GM18907 (cell line): ENCODE results near the gene PAQR9.

Source experiments
- ATAC-seq: cut with Tn5 transposase; IDR thresholded peaks from one replicate; pipeline ENCODE4 v1.9.1; 2021; ENCODE audit warnings: mild to moderate bottlenecking, moderate library complexity; ENCODE audit not compliant: unreplicated experiment

Gene PAQR9

DNA sequence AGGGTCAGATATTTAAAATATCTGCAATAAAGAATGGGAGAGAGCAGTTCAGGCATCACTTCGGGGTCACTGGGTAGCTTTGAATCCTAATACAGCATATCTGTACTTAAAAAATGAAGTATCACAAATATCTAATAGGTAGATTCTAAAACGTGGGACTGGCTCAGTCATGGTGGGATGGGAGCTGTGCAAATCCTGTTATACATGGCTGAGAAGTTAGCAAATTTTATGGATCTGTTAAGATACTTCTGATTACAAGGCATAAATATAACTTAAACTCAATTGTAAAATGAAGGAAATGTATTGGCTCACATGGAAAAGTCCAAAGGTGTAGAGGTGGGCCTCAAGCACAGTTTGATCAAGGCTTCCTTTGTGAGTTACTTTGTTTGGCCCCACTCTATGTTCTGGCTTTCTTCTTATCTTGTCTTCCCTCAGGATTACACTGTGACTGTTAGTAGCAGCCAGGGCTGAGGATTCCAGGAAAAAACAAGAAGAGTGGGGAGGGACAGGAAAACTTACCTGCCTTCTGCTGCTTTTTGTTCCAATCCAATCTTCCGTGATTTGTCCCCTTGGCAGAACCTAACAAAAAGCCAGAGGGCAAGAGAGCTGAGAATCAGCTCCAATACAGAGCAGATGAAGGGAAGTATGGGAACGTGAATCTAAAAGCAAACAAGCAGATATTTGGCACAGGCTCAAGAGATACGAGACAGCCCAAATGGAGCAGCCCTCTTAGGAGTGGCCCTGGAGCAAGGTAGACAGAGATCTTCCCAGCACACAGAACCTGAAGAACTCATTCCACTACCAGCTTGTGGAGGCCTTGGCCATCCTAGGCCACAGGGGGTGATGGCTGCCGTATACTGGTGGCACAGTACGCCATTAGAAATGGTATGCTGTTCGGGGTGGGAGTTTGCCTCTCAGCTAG lies 10.9 kb downstream of the PAQR9 start:
- no peak for ATAC-seq

DNA sequence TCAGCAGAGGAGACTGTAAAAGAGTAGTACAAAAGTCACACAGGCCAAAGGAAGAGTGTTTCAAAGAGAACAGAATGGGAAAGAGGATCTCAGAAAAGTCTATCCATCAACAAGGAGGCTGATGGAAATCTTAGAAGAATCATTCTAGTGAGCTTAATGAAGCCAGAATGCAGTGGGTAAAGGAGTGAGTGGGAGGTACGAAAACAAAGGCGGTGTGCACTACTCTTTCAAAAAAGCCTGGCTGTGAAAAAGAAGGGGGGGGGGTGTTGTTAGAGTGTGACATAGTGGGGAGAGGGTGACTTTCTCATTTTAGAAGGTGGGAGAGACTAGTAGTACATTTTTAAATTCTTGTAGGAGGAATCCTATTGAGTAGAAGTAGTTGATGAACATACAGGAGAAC lies 11.7 kb downstream of the PAQR9 start:
- no peak for ATAC-seq

- ATAC-seq: no peak
Measured at GRCh38 chr3:142950972-142951371, 12.5 kb downstream of the PAQR9 start.

DNA sequence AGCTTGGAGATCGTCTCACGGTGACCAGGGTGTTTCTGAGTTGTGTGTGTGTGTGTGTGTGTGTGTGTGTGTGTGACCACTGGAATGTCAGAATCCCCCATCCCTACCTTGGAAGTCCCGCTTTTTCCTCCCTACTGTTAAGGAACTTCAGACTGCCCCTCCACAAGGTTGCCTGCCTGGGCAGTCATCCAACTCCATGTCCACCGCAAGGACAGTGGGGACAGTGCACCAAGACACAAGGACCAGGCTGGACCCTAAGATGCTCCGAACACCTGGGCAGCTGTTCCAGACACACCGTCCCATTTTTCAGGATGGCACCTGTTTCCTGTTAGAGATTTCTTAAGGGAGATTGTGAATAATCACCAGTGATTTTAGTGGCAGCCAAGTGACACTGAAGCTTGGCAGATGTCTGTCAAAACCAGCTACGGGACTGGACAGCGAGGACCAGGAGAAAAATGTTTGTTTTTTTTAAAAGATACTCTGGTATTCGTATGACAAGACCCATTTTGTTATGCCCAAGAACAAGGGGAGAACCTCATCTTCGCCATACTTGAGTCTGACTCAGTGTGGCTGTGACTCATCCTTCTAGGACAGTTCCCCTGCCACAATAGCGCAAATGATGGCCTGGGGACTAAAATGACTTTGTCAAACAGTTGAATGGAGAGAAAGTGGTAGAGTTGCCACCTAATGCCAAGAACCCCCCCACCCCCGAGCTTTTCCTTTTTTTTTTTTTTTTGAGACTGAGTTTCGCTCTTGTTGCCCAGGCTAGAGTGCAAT lies 15.5 kb downstream of the PAQR9 start:
- ATAC-seq: no peak

GRCh38 chr3:142947352-142947751 lies 16.1 kb downstream of the PAQR9 start:
- no peak for ATAC-seq

DNA sequence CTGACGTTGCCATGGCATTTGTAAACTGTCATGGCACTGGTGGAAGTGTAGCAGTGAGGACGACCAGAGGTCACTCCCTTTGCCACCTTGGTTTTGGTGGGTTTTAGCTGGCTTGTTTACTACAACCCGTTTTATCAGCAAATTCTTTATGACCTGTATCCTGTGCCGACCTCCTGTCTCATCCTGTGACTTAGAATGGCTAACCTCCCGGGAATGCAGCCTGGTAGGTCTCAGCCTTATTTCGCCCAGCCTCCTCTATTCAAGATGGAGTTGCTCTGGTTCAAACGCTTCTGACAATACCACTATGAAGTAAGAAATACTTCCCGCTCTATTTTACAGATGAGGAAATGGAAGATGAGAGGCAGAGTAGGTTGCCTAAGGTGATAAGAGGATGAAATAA lies 16.6 kb downstream of the PAQR9 start:
- no peak for ATAC-seq

- ATAC-seq: no peak
Measured at GRCh38 chr3:142945023-142945422, 18.5 kb downstream of the PAQR9 start.

- ATAC-seq: no peak
Measured at GRCh38 chr3:142944342-142944741, 19.1 kb downstream of the PAQR9 start.

DNA sequence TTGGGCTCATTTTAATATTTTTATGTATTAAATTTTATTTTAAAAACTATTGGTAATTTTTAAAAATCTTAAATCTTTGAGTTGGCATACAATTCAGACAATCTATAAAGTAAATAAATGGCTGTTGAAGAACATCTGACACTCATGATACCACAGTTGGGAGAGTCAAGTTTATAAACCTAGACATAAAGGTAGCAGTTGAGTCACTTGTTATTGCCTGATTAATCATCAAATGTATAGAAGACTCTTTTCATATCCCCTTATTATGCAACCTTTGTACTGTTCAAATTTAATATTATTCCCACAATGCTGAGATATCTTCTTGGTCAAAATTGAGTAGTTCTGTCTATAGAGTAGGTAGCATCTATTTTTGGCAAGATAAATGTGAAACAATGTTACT lies 19.6 kb downstream of the PAQR9 start:
- ATAC-seq: no peak

DNA sequence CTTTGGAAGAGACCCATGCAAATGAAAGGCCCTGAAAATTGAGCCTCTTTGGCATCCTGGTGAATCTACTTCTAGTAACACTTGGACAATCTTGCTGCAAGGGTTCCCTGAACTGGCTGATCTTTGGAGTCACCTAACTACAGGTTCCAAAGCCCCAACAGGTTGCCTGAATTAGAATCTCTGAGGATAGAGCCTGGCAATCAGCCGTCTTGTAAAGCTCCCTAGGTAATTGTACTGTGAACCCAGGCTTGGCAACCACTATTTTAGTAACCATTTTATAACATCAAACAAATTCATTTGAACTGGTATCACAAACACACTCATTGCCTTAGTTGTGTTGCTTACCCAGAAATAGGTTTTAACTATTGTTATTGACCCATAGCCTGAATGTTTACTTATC lies 20.1 kb downstream of the PAQR9 start:
- ATAC-seq: no peak

- ATAC-seq: no peak
Measured at GRCh38 chr3:142941373-142942123, 21.9 kb downstream of the PAQR9 start.

DNA sequence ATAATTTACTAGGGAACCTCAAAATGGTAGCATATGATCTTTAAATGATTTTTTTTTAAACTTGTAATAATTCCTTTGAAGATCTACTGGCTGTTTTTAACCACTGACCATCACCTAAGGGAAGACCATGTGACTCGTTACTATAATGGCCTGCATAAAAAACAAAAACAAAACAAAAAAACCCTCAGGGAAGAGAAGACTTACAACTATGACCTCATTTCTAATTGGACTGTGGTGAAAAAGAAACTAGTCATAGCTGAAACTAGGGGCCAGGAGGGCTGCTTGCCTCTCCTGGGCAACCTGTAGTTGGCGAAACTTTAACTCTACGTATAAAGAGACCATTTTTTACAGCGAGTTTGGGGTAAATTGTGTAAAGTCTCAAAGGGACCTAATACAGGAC lies 23.0 kb downstream of the PAQR9 start:
- ATAC-seq: no peak

DNA sequence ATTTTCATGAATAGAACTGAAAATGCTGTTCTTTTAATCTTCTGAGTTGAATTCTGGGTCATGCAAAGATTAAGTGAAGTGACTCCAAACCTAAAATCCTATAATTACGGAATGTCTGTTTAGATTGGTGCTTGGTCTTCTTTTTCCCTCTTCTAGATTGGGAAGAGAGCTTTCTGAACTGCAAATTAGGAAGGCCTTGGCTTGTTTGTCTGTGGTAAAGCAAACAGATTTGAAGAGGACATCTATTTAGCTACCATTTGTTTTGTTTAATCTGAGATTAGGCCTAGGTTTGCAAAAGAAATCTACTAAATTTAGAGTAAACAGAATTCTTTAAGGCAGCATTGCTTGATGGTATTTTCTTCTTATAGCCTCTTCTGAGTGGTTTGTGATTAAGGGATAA lies 23.5 kb downstream of the PAQR9 start:
- no peak for ATAC-seq

DNA sequence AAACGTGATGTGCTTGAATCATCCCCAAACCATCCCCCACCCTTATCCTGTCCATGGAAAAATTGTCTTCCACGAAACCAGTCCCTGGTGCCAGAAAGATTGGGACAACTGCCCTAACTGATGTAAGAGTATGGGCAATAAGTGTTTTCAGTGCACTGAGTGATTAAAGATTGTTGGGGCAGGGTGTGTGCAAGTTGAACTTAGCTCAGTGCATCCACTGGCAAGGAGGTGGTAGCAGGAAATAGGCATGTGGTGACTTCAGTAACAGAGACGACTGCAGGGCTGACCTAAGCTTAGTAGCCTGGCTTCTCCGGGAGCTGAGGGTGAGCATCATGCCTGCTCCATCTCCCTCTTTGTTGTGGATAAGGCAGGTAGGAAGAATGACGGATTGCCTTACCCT lies 27.5 kb downstream of the PAQR9 start:
- no peak for ATAC-seq

DNA sequence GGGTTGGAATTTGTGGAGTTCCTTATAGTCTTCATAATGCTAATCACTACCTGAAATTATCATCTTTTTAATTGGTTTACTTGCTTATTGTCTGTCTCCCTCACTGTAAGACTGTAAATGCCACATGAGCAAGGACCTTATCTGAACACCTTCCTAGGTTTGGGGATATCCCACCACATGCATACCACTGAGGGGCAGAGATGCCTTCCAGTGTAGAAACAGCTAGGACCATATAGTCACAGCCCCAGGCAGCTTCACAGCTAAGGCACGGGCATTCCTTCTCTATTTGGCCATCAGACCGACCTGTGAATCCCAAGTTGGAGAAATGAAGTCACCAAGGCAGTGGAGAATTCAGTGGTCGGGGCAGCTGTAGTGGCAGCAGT lies 28.6 kb downstream of the PAQR9 start:
- no peak for ATAC-seq

- ATAC-seq: no peak
Measured at GRCh38 chr3:142934128-142934886, 29.2 kb downstream of the PAQR9 start.

GRCh38 chr3:142931222-142931621 lies 32.3 kb downstream of the PAQR9 start:
- no peak for ATAC-seq

DNA sequence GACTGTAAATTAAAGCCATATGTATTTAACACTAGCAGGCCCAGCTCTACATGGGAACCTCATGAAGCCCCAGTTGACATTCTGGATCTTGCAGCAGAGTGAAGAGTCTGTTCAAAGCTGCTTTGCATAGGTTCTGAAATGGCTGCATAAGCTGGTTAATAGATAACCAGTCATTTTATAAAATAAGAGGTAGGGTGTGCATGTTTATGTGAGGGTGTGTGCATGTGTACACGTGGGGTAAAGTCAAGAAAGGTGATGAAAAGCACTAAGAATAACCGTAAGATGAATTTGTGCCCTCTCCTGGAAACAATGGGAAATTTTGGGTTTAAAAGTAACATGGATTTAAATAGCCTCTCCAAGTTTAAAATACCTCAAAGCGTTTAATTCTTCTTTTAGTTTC lies 33.0 kb downstream of the PAQR9 start:
- no peak for ATAC-seq

- ATAC-seq: no peak
Measured at GRCh38 chr3:142929890-142930289, 33.6 kb downstream of the PAQR9 start.

DNA sequence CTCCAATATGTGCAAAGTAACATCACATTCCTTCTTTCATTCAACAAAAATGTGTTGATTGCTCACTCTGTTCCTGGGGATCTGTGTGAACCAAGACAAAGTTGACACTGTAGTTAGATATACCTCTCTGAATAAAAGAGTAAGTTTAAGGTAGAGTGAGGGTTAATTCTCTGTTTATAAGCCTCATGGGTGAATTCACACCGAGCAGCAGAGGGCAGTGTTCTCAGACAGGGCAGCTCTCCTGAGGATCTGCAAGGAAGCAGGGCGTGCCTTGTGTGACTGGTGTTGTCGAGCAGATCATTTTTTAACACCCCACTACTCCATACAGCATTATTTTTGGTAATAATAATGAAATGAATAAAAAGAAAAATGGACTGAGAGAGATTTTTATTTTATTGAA lies 34.4 kb downstream of the PAQR9 start:
- peak; percentile 58 for ATAC-seq
